ENCODE results near the gene GET3.
A peak's percentile ranks its signal among the peaks of the same experiment; 100 is the strongest.

The GET3 gene

DNA sequence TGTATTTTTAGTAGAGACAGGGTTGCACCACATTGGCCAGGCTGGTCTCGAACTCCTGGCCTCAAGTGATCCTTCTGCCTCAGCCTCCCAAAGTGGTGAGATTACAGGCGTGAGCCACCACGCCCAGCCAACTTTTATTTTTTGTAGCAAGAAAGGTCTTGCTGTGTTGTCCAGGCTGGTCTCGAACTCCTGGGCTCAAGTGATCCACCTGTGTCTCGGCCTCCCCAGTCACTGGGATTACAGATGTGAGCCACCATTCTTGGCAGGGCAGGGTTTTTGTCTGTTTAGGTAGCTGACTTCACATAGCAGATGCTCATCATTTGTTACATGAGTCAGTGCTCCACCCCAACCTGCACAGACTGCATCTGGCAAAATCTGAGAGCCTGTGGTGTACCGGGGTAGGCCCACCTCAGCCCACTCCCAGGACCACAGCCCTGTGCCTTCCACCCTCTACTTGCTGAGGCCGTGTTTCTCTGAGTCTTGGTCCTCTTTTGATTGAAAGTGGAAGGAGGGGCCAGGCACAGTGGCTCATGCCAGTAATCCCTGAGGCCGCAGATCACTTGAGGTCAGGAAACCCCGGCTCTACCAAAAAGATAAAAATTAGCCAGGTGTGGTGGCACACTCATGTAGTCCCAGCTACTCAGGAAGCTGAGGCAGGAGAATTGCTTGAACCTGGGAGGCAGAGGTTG lies 9.4 kb upstream of the GET3 start:
- Histone ChIP-seq H3K9ac (ENCODE audit: low read depth, low read length, poor library complexity, severe bottlenecking) (no peak overlapping the region), H3F3A (ENCODE audit: low read depth) (no peaks in the 10 kb centered on the region), H3K36me3 (ENCODE audit: insufficient read depth, low read length) (peaks cover 34% of the 10 kb centered on the region; the same call in 1 of the 2 replicates)

GRCh38 chr19:12730064-12730463 lies 7.2 kb upstream of the GET3 start:
- Histone ChIP-seq H3K4me1 (ENCODE audit: insufficient read depth, low read length, poor library complexity, severe bottlenecking) (peaks cover 15% of the 10 kb centered on the region), H4K20me1 (ENCODE audit: insufficient read depth, low read length, poor library complexity, severe bottlenecking) (peaks cover 50% of the 10 kb centered on the region)

More for the DNA sequence above, 9.4 kb upstream of the GET3 start:
- H3K79me2 ChIP-seq (ENCODE audit: insufficient read depth, low read length) = peaks cover 52% of the 10 kb centered on the region
- H4K20me1 ChIP-seq (ENCODE audit: insufficient read depth, low read length, poor library complexity, severe bottlenecking) = peaks cover 35% of the 10 kb centered on the region
- TF ChIP-seq EZH2phosphoT487 (IDR thresholded peaks at IDR 0.05; ENCODE audit: borderline replicate concordance) = no peak
- TF ChIP-seq, protein P1, sequence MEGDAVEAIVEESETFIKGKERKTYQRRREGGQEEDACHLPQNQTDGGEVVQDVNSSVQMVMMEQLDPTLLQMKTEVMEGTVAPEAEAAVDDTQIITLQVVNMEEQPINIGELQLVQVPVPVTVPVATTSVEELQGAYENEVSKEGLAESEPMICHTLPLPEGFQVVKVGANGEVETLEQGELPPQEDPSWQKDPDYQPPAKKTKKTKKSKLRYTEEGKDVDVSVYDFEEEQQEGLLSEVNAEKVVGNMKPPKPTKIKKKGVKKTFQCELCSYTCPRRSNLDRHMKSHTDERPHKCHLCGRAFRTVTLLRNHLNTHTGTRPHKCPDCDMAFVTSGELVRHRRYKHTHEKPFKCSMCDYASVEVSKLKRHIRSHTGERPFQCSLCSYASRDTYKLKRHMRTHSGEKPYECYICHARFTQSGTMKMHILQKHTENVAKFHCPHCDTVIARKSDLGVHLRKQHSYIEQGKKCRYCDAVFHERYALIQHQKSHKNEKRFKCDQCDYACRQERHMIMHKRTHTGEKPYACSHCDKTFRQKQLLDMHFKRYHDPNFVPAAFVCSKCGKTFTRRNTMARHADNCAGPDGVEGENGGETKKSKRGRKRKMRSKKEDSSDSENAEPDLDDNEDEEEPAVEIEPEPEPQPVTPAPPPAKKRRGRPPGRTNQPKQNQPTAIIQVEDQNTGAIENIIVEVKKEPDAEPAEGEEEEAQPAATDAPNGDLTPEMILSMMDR (conservative IDR thresholded peaks at IDR 0.05; ENCODE audit: low read length) = no peak
- H2AFZ ChIP-seq (ENCODE audit: low read length) = no peak overlapping the region
- no peak overlapping the region for H3K4me2 ChIP-seq (ENCODE audit: low read depth, low read length, poor library complexity, severe bottlenecking)
- H3K9me2 ChIP-seq (replicated peaks; ENCODE audit: low read depth, low read length) = no peaks in the 10 kb centered on the region
- H3K4me3 ChIP-seq (ENCODE audit: low read length, poor library complexity, severe bottlenecking) = no peak overlapping the region
- H3K9me3 ChIP-seq (ENCODE audit: insufficient read depth, low read depth, low read length) = no peaks in the 10 kb centered on the region
- peaks cover 25% of the 10 kb centered on the region for H3K4me1 ChIP-seq (ENCODE audit: insufficient read depth, low read length, poor library complexity, severe bottlenecking)
- H3K27me3 ChIP-seq (ENCODE audit: insufficient read depth, low read length, poor library complexity, severe bottlenecking) = no peaks in the 10 kb centered on the region

DNA sequence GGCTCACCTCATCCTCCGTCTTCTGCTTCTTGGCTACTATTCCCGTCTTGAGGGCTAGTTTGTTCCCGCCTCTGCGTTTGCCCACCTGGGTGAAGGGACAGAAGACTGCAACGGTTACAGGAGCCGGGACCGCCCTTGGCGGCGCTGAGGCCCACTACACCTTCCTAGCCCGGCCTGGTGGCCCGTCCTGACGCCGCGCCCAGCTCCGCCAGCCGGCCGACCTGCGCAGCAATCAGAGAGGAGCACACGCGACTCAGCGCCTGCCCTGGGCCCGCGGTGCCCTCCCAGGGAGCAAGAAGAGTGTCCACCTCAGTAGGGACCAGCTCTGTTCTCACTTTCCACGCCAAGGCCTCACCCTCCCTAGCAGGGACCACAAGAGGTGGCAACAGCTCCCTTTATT lies 6.0 kb upstream of the GET3 start:
- H4K20me1 ChIP-seq (ENCODE audit: insufficient read depth, low read length, poor library complexity, severe bottlenecking) = peaks cover 50% of the 10 kb centered on the region
- peak overlapping the region; percentile 98 for H3K9ac ChIP-seq (ENCODE audit: low read depth, low read length, poor library complexity, severe bottlenecking)
- no peaks in the 10 kb centered on the region for H3K9me3 ChIP-seq (ENCODE audit: insufficient read depth, low read depth, low read length)
- H3K4me3 ChIP-seq (ENCODE audit: low read length, poor library complexity, severe bottlenecking) = peak overlapping the region; percentile 95
- H3K4me2 ChIP-seq (ENCODE audit: low read depth, low read length, poor library complexity, severe bottlenecking) = peak overlapping the region; percentile 94
- H3F3A ChIP-seq (ENCODE audit: low read depth) = no peaks in the 10 kb centered on the region
- peaks cover 15% of the 10 kb centered on the region for H3K4me1 ChIP-seq (ENCODE audit: insufficient read depth, low read length, poor library complexity, severe bottlenecking)
- H3K27me3 ChIP-seq (ENCODE audit: insufficient read depth, low read length, poor library complexity, severe bottlenecking) = peaks cover 6% of the 10 kb centered on the region
- H3K36me3 ChIP-seq (ENCODE audit: insufficient read depth, low read length) = peaks cover 34% of the 10 kb centered on the region; the same call in 1 of the 2 replicates
- peaks cover 59% of the 10 kb centered on the region for H3K79me2 ChIP-seq (ENCODE audit: insufficient read depth, low read length)
- TF ChIP-seq EZH2phosphoT487 (IDR thresholded peaks at IDR 0.05; ENCODE audit: borderline replicate concordance) = no peak
- TF ChIP-seq, protein P1 (conservative IDR thresholded peaks at IDR 0.05; ENCODE audit: low read length) = no peak
- no peaks in the 10 kb centered on the region for H3K9me2 ChIP-seq (replicated peaks; ENCODE audit: low read depth, low read length)
- no peak overlapping the region for H2AFZ ChIP-seq (ENCODE audit: low read length)

More at GRCh38 chr19:12730064-12730463, 7.2 kb upstream of the GET3 start:
- H3K79me2 ChIP-seq (ENCODE audit: insufficient read depth, low read length) = peaks cover 59% of the 10 kb centered on the region
- H3K9me2 ChIP-seq (replicated peaks; ENCODE audit: low read depth, low read length) = no peaks in the 10 kb centered on the region
- peaks cover 34% of the 10 kb centered on the region; the same call in 1 of the 2 replicates for H3K36me3 ChIP-seq (ENCODE audit: insufficient read depth, low read length)
- H3F3A ChIP-seq (ENCODE audit: low read depth) = no peaks in the 10 kb centered on the region
- H3K9me3 ChIP-seq (ENCODE audit: insufficient read depth, low read depth, low read length) = no peaks in the 10 kb centered on the region
- no peak overlapping the region for H2AFZ ChIP-seq (ENCODE audit: low read length)
- no peak overlapping the region for H3K4me3 ChIP-seq (ENCODE audit: low read length, poor library complexity, severe bottlenecking)
- H3K4me2 ChIP-seq (ENCODE audit: low read depth, low read length, poor library complexity, severe bottlenecking) = no peak overlapping the region
- H3K27me3 ChIP-seq (ENCODE audit: insufficient read depth, low read length, poor library complexity, severe bottlenecking) = peaks cover 6% of the 10 kb centered on the region
- no peak overlapping the region for H3K9ac ChIP-seq (ENCODE audit: low read depth, low read length, poor library complexity, severe bottlenecking)
- no peak for TF ChIP-seq EZH2phosphoT487 (IDR thresholded peaks at IDR 0.05; ENCODE audit: borderline replicate concordance)
- TF ChIP-seq, protein P1 (conservative IDR thresholded peaks at IDR 0.05; ENCODE audit: low read length) = no peak

All from Loucy (cell line).